Measurements from ENCODE around the gene PPA2. TPM values are rescaled to one million over a fixed set of nuclear protein-coding genes. Genes with fewer than 3 reads are reported as not detected.

PPA2 gene
- total and polyA plus RNA-seq, 2 experiments from 2014 or later: 58.4 to 63.7 TPM

- Histone ChIP-seq H2AFZ (no peak overlapping the region), H3K4me2 (no peak overlapping the region), H3K36me3 (ENCODE audit: insufficient read depth) (no peaks in the 10 kb centered on the region), H3K79me2 (replicated peaks; ENCODE audit: insufficient read depth) (no peaks in the 10 kb centered on the region), H3F3A (replicated peaks; ENCODE audit: low read depth) (no peaks in the 10 kb centered on the region), H3K27me3 (ENCODE audit: insufficient read depth) (no peaks in the 10 kb centered on the region), H4K20me1 (replicated peaks; ENCODE audit: insufficient read depth) (no peaks in the 10 kb centered on the region), H3K27ac (ENCODE audit: low read depth) (no peak overlapping the region), H3K4me1 (ENCODE audit: insufficient read depth) (no peaks in the 10 kb centered on the region), H3K4me3 (no peak overlapping the region), H3K9me2 (ENCODE audit: insufficient read depth) (no peaks in the 10 kb centered on the region)
- Mint-ChIP-seq H3K36me3 (ENCODE audit: low read depth) (no peaks in the 10 kb centered on the region), H3K4me3 (no peak overlapping the region), H3K9me3 (no peaks in the 10 kb centered on the region), H3K4me1 (no peaks in the 10 kb centered on the region), H3K27me3 (ENCODE audit: insufficient read depth, low read depth, poor library complexity) (no peaks in the 10 kb centered on the region), H3K27ac (no peak overlapping the region)
- ATAC-seq (no peak), DNase-seq (ENCODE audit: low spot score) (no peak)
- TF ChIP-seq NANOG (IDR thresholded peaks at IDR 0.05; ENCODE audit: borderline replicate concordance) (no peak), JUNB (IDR thresholded peaks at IDR 0.05; ENCODE audit: unreplicated experiment) (no peak), REST (IDR thresholded peaks at IDR 0.05; ENCODE audit: unreplicated experiment) (no peak), POLR2AphosphoS5 (IDR thresholded peaks at IDR 0.05; ENCODE audit: low read depth) (no peak), ZNF114 (CRISPR knock-in tag; IDR thresholded peaks at IDR 0.05) (no peak)
Observed at GRCh38 chr4:105350859-105351490, 122.9 kb downstream of the PPA2 start.

- Histone ChIP-seq H3F3A (replicated peaks; ENCODE audit: low read depth) (no peaks in the 10 kb centered on the region), H2AFZ (no peak overlapping the region), H3K4me1 (ENCODE audit: insufficient read depth) (no peaks in the 10 kb centered on the region), H3K4me2 (no peak overlapping the region), H3K9me2 (ENCODE audit: insufficient read depth) (no peaks in the 10 kb centered on the region), H3K36me3 (ENCODE audit: insufficient read depth) (no peaks in the 10 kb centered on the region), H4K20me1 (replicated peaks; ENCODE audit: insufficient read depth) (no peaks in the 10 kb centered on the region), H3K27ac (ENCODE audit: low read depth) (no peak overlapping the region), H3K27me3 (ENCODE audit: insufficient read depth) (no peaks in the 10 kb centered on the region), H3K4me3 (no peak overlapping the region), H3K79me2 (replicated peaks; ENCODE audit: insufficient read depth) (no peaks in the 10 kb centered on the region)
- ATAC-seq: no peak
- Mint-ChIP-seq H3K4me1 (no peaks in the 10 kb centered on the region), H3K27ac (no peak overlapping the region), H3K9me3 (no peaks in the 10 kb centered on the region), H3K36me3 (ENCODE audit: low read depth) (no peaks in the 10 kb centered on the region), H3K27me3 (ENCODE audit: insufficient read depth, low read depth, poor library complexity) (no peaks in the 10 kb centered on the region), H3K4me3 (no peak overlapping the region)
- DNase-seq (ENCODE audit: low spot score): no peak
- TF ChIP-seq STAT1 (IDR thresholded peaks at IDR 0.05; ENCODE audit: unreplicated experiment) (no peak), ZNF114 (CRISPR knock-in tag; IDR thresholded peaks at IDR 0.05) (no peak), POLR2AphosphoS5 (IDR thresholded peaks at IDR 0.05; ENCODE audit: low read depth) (no peak), NANOG (IDR thresholded peaks at IDR 0.05; ENCODE audit: borderline replicate concordance) (no peak), JUNB (IDR thresholded peaks at IDR 0.05; ENCODE audit: unreplicated experiment) (no peak), ETS1 (IDR thresholded peaks at IDR 0.05) (no peak), EZH2 (IDR thresholded peaks at IDR 0.05; ENCODE audit: low read depth, unreplicated experiment) (no peak), REST (IDR thresholded peaks at IDR 0.05; ENCODE audit: unreplicated experiment) (no peak)
- TF ChIP-seq, protein P1, sequence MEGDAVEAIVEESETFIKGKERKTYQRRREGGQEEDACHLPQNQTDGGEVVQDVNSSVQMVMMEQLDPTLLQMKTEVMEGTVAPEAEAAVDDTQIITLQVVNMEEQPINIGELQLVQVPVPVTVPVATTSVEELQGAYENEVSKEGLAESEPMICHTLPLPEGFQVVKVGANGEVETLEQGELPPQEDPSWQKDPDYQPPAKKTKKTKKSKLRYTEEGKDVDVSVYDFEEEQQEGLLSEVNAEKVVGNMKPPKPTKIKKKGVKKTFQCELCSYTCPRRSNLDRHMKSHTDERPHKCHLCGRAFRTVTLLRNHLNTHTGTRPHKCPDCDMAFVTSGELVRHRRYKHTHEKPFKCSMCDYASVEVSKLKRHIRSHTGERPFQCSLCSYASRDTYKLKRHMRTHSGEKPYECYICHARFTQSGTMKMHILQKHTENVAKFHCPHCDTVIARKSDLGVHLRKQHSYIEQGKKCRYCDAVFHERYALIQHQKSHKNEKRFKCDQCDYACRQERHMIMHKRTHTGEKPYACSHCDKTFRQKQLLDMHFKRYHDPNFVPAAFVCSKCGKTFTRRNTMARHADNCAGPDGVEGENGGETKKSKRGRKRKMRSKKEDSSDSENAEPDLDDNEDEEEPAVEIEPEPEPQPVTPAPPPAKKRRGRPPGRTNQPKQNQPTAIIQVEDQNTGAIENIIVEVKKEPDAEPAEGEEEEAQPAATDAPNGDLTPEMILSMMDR (conservative IDR thresholded peaks at IDR 0.05; ENCODE audit: low read depth in 2 of 2): no peak
Observed at GRCh38 chr4:105348719-105349118, 125.1 kb downstream of the PPA2 start.
